GM12873 (cell line): ENCODE data around the gene TIMM10.
A peak's percentile ranks its signal among the peaks of the same experiment; 100 is the strongest.

Experiments used
- CTCF ChIP-seq: IDR thresholded peaks from 2 replicates; pipeline ENCODE4 v1.5.1; 2012; ENCODE audit warnings: low read depth, mild to moderate bottlenecking, moderate library complexity, low read length, control low read depth; ENCODE audit not compliant: insufficient read depth; ENCODE audit errors: missing control alignments

The TIMM10 gene

GRCh38 chr11:57496109-57496820, 34.3 kb downstream of the TIMM10 start:
- TF ChIP-seq CTCF: no peak

GRCh38 chr11:57493507-57494503, 36.7 kb downstream of the TIMM10 start:
- TF ChIP-seq CTCF: peak; percentile 98

GRCh38 chr11:57491371-57492061, 39.0 kb downstream of the TIMM10 start:
- peak; percentile 89 for TF ChIP-seq CTCF

- no peak for TF ChIP-seq CTCF
Measured at GRCh38 chr11:57490456-57491248, 39.9 kb downstream of the TIMM10 start.

GRCh38 chr11:57487920-57488659, 42.5 kb downstream of the TIMM10 start:
- no peak for TF ChIP-seq CTCF

GRCh38 chr11:57487021-57487778, 43.4 kb downstream of the TIMM10 start:
- no peak for TF ChIP-seq CTCF
